IMR-90 (cell line): Measurements from ENCODE around the gene RAD51B. TPM values are rescaled to one million over a fixed set of nuclear protein-coding genes. Genes with fewer than 3 reads are reported as not detected.

ENCODE experiments used
- ATAC-seq: fragments of 200-7000 bp; cut with Tn5 transposase; 2 replicates; pipeline ENCODE4 v1.9.1; 2020; ENCODE audit warnings: low read depth, mild to moderate bottlenecking, moderate library complexity
- BruUV-seq: library from RNA; stranded (reverse); fragments of 400-500 nt; replicated peaks from 2 replicates; lab custom pipeline; 2021; lab: Mats Ljungman, UMichigan
- CTCF ChIA-PET: fragments of 300-600 bp; formaldehyde crosslinking; extraction: SDS; loops from one replicate; lab custom pipeline; 2021; ENCODE audit warnings: antibody characterized with exemption; lab: Yijun Ruan, JAX
- POLR2A ChIA-PET: fragments of 300-600 bp; sonication (Branson Sonifier 250); formaldehyde crosslinking; loops from one replicate; lab custom pipeline; 2022; ENCODE audit warnings: antibody characterized with exemption; ENCODE audit not compliant: unreplicated experiment; lab: Charles Lee
- DNase-seq: peaks from one replicate; pipeline ENCODE4 v3.0.0; 2013
- H2AFZ ChIP-seq: replicated peaks from 2 replicates; pipeline ENCODE3; 2013; ENCODE audit warnings: low read length, mild to moderate bottlenecking; ENCODE audit not compliant: poor library complexity
- H2AK5ac ChIP-seq: 2 replicates; pipeline ENCODE4 v1.6.1; 2013; ENCODE audit warnings: low read depth, low read length, inconsistent platforms
- H2AK9ac ChIP-seq: replicated peaks from 2 replicates; pipeline ENCODE3; 2013; ENCODE audit warnings: mild to moderate bottlenecking, low read depth, low read length, moderate library complexity; ENCODE audit not compliant: poor library complexity
- H2BK120ac ChIP-seq: 2 replicates; pipeline ENCODE4 v1.6.1; 2013; ENCODE audit warnings: low read depth, low read length, inconsistent platforms
- H2BK15ac ChIP-seq: 3 replicates; pipeline ENCODE4 v1.6.1; 2013; ENCODE audit warnings: low read depth, low read length, inconsistent platforms
- H2BK20ac ChIP-seq: 2 replicates; pipeline ENCODE4 v1.6.1; 2013; ENCODE audit warnings: low read depth, mild to moderate bottlenecking, inconsistent platforms, low read length, moderate library complexity
- H2BK5ac ChIP-seq: 2 replicates; pipeline ENCODE4 v1.6.1; 2013; ENCODE audit warnings: mild to moderate bottlenecking, low read depth, low read length, inconsistent platforms; ENCODE audit not compliant: poor library complexity, severe bottlenecking
- H3K14ac ChIP-seq: replicated peaks from 2 replicates; pipeline ENCODE4 v1.6.1; 2013; ENCODE audit warnings: low read depth, low read length, inconsistent platforms
- H3K18ac ChIP-seq: 2 replicates; pipeline ENCODE4 v1.6.1; 2013; ENCODE audit warnings: low read depth, low read length, control low read depth
- H3K23ac ChIP-seq: 2 replicates; pipeline ENCODE4 v1.6.1; 2013; ENCODE audit warnings: low read depth, low read length, inconsistent platforms
- H3K27ac ChIP-seq: 2 replicates; pipeline ENCODE4 v1.5.1; 2013; ENCODE audit warnings: mild to moderate bottlenecking, control low read depth, low read length; ENCODE audit not compliant: insufficient read depth
- H3K27me3 ChIP-seq: 2 replicates; pipeline ENCODE4 v1.6.1; 2013; ENCODE audit warnings: low read length; ENCODE audit not compliant: control insufficient read depth, insufficient read depth
- H3K36me3 ChIP-seq: 2 replicates; pipeline ENCODE4 v1.6.1; 2013; ENCODE audit warnings: low read length, mixed read lengths; ENCODE audit not compliant: control insufficient read depth, insufficient read depth
- H3K4ac ChIP-seq: 2 replicates; pipeline ENCODE4 v1.6.1; 2013; ENCODE audit warnings: low read depth, low read length, inconsistent platforms
- H3K4me1 ChIP-seq: 2 replicates; pipeline ENCODE4 v1.6.1; 2013; ENCODE audit warnings: low read length, mixed read lengths; ENCODE audit not compliant: control insufficient read depth, insufficient read depth
- H3K4me2 ChIP-seq: 2 replicates; pipeline ENCODE4 v1.6.1; 2013; ENCODE audit warnings: low read depth, mild to moderate bottlenecking, control low read depth, low read length, moderate library complexity
- H3K4me3 ChIP-seq: 2 replicates; pipeline ENCODE4 v1.5.1; 2013; ENCODE audit warnings: low read depth, mild to moderate bottlenecking, control low read depth, low read length, moderate library complexity; ENCODE audit not compliant: insufficient read depth
- H3K56ac ChIP-seq: 2 replicates; pipeline ENCODE4 v1.6.1; 2013; ENCODE audit warnings: low read length, inconsistent platforms; ENCODE audit not compliant: insufficient read depth; ENCODE audit errors: extremely low read depth
- H3K79me1 ChIP-seq, 2 experiments: 2 replicates each; pipeline ENCODE4 v1.6.1; 2013; ENCODE audit warnings: low read length in 2 of 2, inconsistent platforms in 1 of 2, low read depth in 1 of 2
- H3K9ac ChIP-seq: 2 replicates; pipeline ENCODE4 v1.6.1; 2013; ENCODE audit warnings: low read depth, low read length, control low read depth
- H3K9me1 ChIP-seq: 2 replicates; pipeline ENCODE4 v1.6.1; 2013; ENCODE audit warnings: low read length, inconsistent platforms; ENCODE audit not compliant: insufficient read depth
- H3K9me3 ChIP-seq: 2 replicates; pipeline ENCODE4 v1.6.1; 2013; ENCODE audit warnings: low read length; ENCODE audit not compliant: control insufficient read depth, insufficient read depth
- H4K20me1 ChIP-seq: 2 replicates; pipeline ENCODE4 v1.6.1; 2013; ENCODE audit warnings: low read length, inconsistent platforms; ENCODE audit not compliant: insufficient read depth
- H4K5ac ChIP-seq: 2 replicates; pipeline ENCODE4 v1.6.1; 2013; ENCODE audit warnings: mild to moderate bottlenecking, low read depth, low read length, control low read depth
- H4K8ac ChIP-seq, 2 experiments: 2 replicates each; pipeline ENCODE4 v1.6.1; 2013; ENCODE audit warnings: low read depth in 2 of 2, low read length in 2 of 2, control low read depth in 1 of 2, inconsistent platforms in 1 of 2
- H4K91ac ChIP-seq: 2 replicates; pipeline ENCODE4 v1.6.1; 2013; ENCODE audit warnings: low read depth, low read length, inconsistent platforms; ENCODE audit not compliant: insufficient read depth
- BHLHE40 ChIP-seq: fragments of 150-350 bp; IDR thresholded peaks from 2 replicates; pipeline ENCODE4 v1.6.1; 2016; ENCODE audit warnings: mild to moderate bottlenecking, low read depth, low read length
- CEBPB ChIP-seq: IDR thresholded peaks from 2 replicates; pipeline ENCODE4 v1.6.1; 2012; ENCODE audit warnings: low read depth, low read length, improper control_type of control experiment
- ELK1 ChIP-seq: fragments of 150-350 bp; IDR thresholded peaks from 2 replicates; pipeline ENCODE4 v1.6.1; 2016; ENCODE audit warnings: low read depth, mild to moderate bottlenecking, low read length, moderate library complexity, borderline replicate concordance
- MXI1 ChIP-seq: IDR thresholded peaks from 2 replicates; pipeline ENCODE4 v1.6.1; 2012; ENCODE audit warnings: low read depth, mild to moderate bottlenecking, low read length, moderate library complexity, borderline replicate concordance
- SMC3 ChIP-seq: fragments of 150-350 bp; IDR thresholded peaks from 2 replicates; pipeline ENCODE4 v1.6.1; 2016; ENCODE audit warnings: low read depth, mild to moderate bottlenecking, antibody characterized with exemption, low read length, moderate library complexity
- WGBS, 2 experiments: methylation state at CpG; one replicate each; pipeline versions ENCODE4 v1.1.5 to v1.1.7; 2013; ENCODE audit warnings: missing lambda C conversion rate in 2 of 2; ENCODE audit not compliant: insufficient read length in 1 of 2; ENCODE audit errors: extremely low coverage in 2 of 2; 5-methylcytosine and 5-hydroxymethylcytosine counted together
- dilution Hi-C: fragments of 300-500 bp; cut with HindIII; formaldehyde crosslinking; loops from one replicate; pipeline ENCODE4 v1.14.3; 2018; ENCODE audit warnings: low sequenced_read_pairs; ENCODE audit not compliant: unreplicated experiment
- in situ Hi-C: fragments of 300-500 bp; cut with MboI; formaldehyde crosslinking; loops from 3 replicates; pipeline ENCODE4 v1.14.3; 2019; ENCODE audit warnings: low sequenced_read_pairs, inconsistent platforms, mixed read lengths
- intact Hi-C: fragments of 100-400 bp; cut with micrococcal nuclease; formaldehyde crosslinking; loops from 2 replicates; pipeline ENCODE4 v1.10.0; 2022
- polyA plus RNA-seq, 3 experiments: library from polyadenylated mRNA; depleted of rRNA; stranded (reverse); fragments of >200 nt; gene quantifications; 2 replicates each; pipeline ENCODE4 v1.2.3, GENCODE V29; 2012; ENCODE audit warnings: low replicate concordance in 1 of 3
- total RNA-seq: library from RNA; depleted of rRNA; stranded (reverse); fragments of >200 nt; gene quantifications from 2 replicates; pipeline ENCODE4 v1.2.3, GENCODE V29; 2012

RAD51B gene
- total and polyA plus RNA-seq, 2 of the 4 experiments (the other 2 are of a cell fraction), result 5.1 to 18.8 TPM

DNA sequence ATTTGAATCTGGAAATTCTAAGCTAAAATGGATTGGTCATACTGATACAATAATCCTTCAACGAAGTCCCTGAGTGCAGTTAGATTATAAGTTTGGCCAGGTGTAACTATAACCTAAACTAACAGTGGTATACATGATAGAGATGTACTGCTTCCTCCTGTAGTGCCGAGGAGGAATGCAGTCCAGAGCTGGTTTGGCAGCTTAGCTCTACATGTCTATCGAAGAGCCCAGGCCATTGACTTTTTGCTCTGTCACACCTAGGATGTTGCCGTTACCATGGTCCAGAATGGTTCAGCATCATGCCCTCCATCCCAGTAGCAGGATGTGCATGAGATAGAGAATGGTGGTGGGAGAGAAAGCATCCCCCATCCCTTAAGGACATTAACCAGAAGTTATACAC lies 655.2 kb downstream of the RAD51B start:
- H3K36me3 ChIP-seq, result no peaks in the 10 kb centered on the region
- H3K4me1 ChIP-seq, result peaks cover 9% of the 10 kb centered on the region
- H3K9ac ChIP-seq, result no peak overlapping the region
- no peaks in the 10 kb centered on the region for H3K9me3 ChIP-seq
- in situ Hi-C loops, result no loop called here
- no peak overlapping the region for H4K8ac ChIP-seq
- no CpG with 5 or more reads among the region's 4 CpGs for WGBS, 2 experiments
- no peak overlapping the region for H3K23ac ChIP-seq
- ChIA-PET CTCF (no interaction called here), POLR2A (no interaction called here)
- no peak overlapping the region for H3K4ac ChIP-seq
- no peak for TF ChIP-seq CEBPB
- TF ChIP-seq BHLHE40, result no peak
- TF ChIP-seq SMC3, result no peak
- no peak for TF ChIP-seq ELK1
- TF ChIP-seq MXI1, result no peak
- no peak overlapping the region for H2BK120ac ChIP-seq
- intact Hi-C loops, result no loop called here
- dilution Hi-C loops, result no loop called here
- DNase-seq (no peak), ATAC-seq (no peak)
- no peak overlapping the region for H2AK9ac ChIP-seq
- H3K27me3 ChIP-seq, result no peaks in the 10 kb centered on the region
- no peaks in the 10 kb centered on the region for H4K20me1 ChIP-seq
- no peak overlapping the region for H3K18ac ChIP-seq
- no peak overlapping the region for H4K91ac ChIP-seq
- H2AFZ ChIP-seq, result no peak overlapping the region
- H3K27ac ChIP-seq, result no peak overlapping the region
- H4K5ac ChIP-seq, result no peak overlapping the region
- H3K56ac ChIP-seq, result no peak overlapping the region
- BruUV-seq, result no TSS peak
- no peak overlapping the region for H2BK20ac ChIP-seq
- no peak overlapping the region for H3K14ac ChIP-seq
- H3K4me2 ChIP-seq, result no peak overlapping the region
- H2AK5ac ChIP-seq, result peak overlapping the region; percentile 82
- peaks cover 14% of the 10 kb centered on the region for H3K9me1 ChIP-seq
- no peak overlapping the region for H2BK5ac ChIP-seq
- H3K4me3 ChIP-seq, result no peak overlapping the region
- H3K79me1 ChIP-seq, result no peaks in the 10 kb centered on the region
- H2BK15ac ChIP-seq, result no peak overlapping the region
